HEK293T (cell line): Measurements from ENCODE around the gene VPS33A.

Experiments used
- LEF1 ChIP-seq: fragments of 450-650 bp; IDR thresholded peaks from 2 replicates; pipeline ENCODE4 v1.6.1; 2017; ENCODE audit warnings: mild to moderate bottlenecking, borderline replicate concordance
- SUZ12 ChIP-seq: fragments of 450-650 bp; IDR thresholded peaks from 2 replicates; pipeline ENCODE4 v1.6.1; 2016; ENCODE audit warnings: mild to moderate bottlenecking
- TARDBP ChIP-seq: fragments of 450-650 bp; IDR thresholded peaks from 2 replicates; pipeline ENCODE4 v1.6.1; 2016

- TF ChIP-seq TARDBP (no peak), SUZ12 (no peak), LEF1 (no peak)
Measured at GRCh38 chr12:122232691-122233090, 33.6 kb downstream of the VPS33A start.
